Measurements from ENCODE around the gene ZNF526. TPM values are rescaled to one million over a fixed set of nuclear protein-coding genes. Genes with fewer than 3 reads are reported as not detected.

The ZNF526 gene
- total and polyA plus RNA-seq, 9 of the 15 experiments (the other 6 are each of a cell fraction or from before 2014, with no cell fraction given) = 1.3 to 17.9 (median 6.2) TPM

- peak; percentile 38; the same call in 1 of the 2 replicates for TF ChIP-seq JUND (IDR thresholded peaks at IDR 0.05; ENCODE audit: borderline replicate concordance, low read depth, low read length)
- no peak for TF ChIP-seq JUND (tag; IDR thresholded peaks at IDR 0.05; ENCODE audit: borderline replicate concordance, low read depth, low read length)
- peak; percentile 56 for TF ChIP-seq CHD1 (IDR thresholded peaks at IDR 0.05; ENCODE audit: low read length)
- TF ChIP-seq MAZ (CRISPR knock-in tag; conservative IDR thresholded peaks at IDR 0.05 in 1 of 2, IDR thresholded peaks at IDR 0.05 in 1 of 2) = peak; percentile 28 to 58; a peak in 2 of 4 replicates
- TF ChIP-seq TEAD4 (IDR thresholded peaks at IDR 0.05; ENCODE audit: low read length) = no peak
- TF ChIP-seq TEAD4 (CRISPR knock-in tag; IDR thresholded peaks at IDR 0.05; ENCODE audit: borderline replicate concordance) = 0 out of 2 replicates have a peak, but pooled peaks have one; percentile 52
- TF ChIP-seq ZNF444 (CRISPR knock-in tag; IDR thresholded peaks at IDR 0.05) = 0 out of 2 replicates have a peak, but pooled peaks have one; percentile 19
- no peak for TF ChIP-seq ZNF395 (CRISPR knock-in tag; IDR thresholded peaks at IDR 0.05)
- peak; percentile 4; the same call in 1 of the 2 replicates for TF ChIP-seq POLR2G (IDR thresholded peaks at IDR 0.05; ENCODE audit: low read depth, low read length)
- TF ChIP-seq RBM22 (IDR thresholded peaks at IDR 0.05; ENCODE audit: low read depth, low read length, poor library complexity, severe bottlenecking) = peak; percentile 56
- peak; percentile 91 for TF ChIP-seq ATF7 (IDR thresholded peaks at IDR 0.05)
- TF ChIP-seq TOE1 (IDR thresholded peaks at IDR 0.05; ENCODE audit: borderline replicate concordance) = peak; percentile 70; the same call in 1 of the 2 replicates
- TF ChIP-seq TOE1 (CRISPR knock-in tag; IDR thresholded peaks at IDR 0.05; ENCODE audit: borderline replicate concordance, low read depth) = no peak
- peak; percentile 39; the same call in 1 of the 2 replicates for TF ChIP-seq NFIC (IDR thresholded peaks at IDR 0.05)
- TF ChIP-seq CREB3L1 (IDR thresholded peaks at IDR 0.05; ENCODE audit: borderline replicate concordance, low read depth) = peak; percentile 65; the same call in 1 of the 2 replicates
- no peak for TF ChIP-seq BCL6 (CRISPR knock-in tag; IDR thresholded peaks at IDR 0.05)
- no peak for TF ChIP-seq MXD1 (CRISPR knock-in tag; IDR thresholded peaks at IDR 0.05; ENCODE audit: borderline replicate concordance, poor library complexity, severe bottlenecking)
- TF ChIP-seq ILK (tag; IDR thresholded peaks at IDR 0.05; ENCODE audit: borderline replicate concordance, low read depth) = no peak
- peak; percentile 88; the same call in 1 of the 2 replicates for TF ChIP-seq PHB (CRISPR knock-in tag; IDR thresholded peaks at IDR 0.05)
- no peak for TF ChIP-seq ELK3 (CRISPR knock-in tag; IDR thresholded peaks at IDR 0.05)
- 0 out of 2 replicates have a peak, but pooled peaks have one; percentile 21 for TF ChIP-seq ELF2 (CRISPR knock-in tag; IDR thresholded peaks at IDR 0.05)
These were observed 3.2 kb upstream of the ZNF526 start (continued) for GRCh38 chr19:42216653-42217519.

Data from K562 (cell line).